Erythroblast (primary cell): ENCODE data around the gene C1QA.

Experiments
- DNase-seq, 2 experiments: peaks; one replicate each; lab custom pipeline; 2025; lab: John Stamatoyannopoulos, UW
- GATA1 ChIP-seq: IDR thresholded peaks from 2 replicates; pipeline ENCODE4 v1.6.1; 2011; ENCODE audit warnings: low read depth, mild to moderate bottlenecking, control low read depth, low read length, moderate library complexity
- POLR2A ChIP-seq: IDR thresholded peaks from 2 replicates; pipeline ENCODE4 v1.6.1; 2011; ENCODE audit warnings: mild to moderate bottlenecking, low read length

C1QA gene, protein sequence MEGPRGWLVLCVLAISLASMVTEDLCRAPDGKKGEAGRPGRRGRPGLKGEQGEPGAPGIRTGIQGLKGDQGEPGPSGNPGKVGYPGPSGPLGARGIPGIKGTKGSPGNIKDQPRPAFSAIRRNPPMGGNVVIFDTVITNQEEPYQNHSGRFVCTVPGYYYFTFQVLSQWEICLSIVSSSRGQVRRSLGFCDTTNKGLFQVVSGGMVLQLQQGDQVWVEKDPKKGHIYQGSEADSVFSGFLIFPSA

DNA sequence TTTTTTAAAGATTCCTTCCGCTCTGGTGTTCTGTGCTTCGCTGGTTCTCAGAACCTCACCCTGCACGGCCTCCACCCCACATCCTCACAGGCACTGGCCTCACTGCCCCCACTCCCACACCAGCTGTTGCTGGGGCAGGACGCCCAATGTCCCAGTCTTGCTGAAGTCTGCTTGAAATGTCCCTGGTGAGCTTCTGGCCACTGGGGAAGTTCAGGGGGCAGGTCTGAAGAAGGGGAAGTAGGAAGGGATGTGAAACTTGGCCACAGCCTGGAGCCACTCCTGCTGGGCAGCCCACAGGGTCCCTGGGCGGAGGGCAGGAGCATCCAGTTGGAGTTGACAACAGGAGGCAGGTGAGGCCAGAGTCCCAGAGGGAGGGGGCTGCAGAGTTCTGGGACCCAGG, at the start of gene C1QA:
C1QA (plus strand) TSS at position 276 of the 400 bp plus-strand sequence. CDS start 989 bp downstream, outside the sequence.
- TF ChIP-seq POLR2A (no peak), GATA1 (no peak)
- DNase-seq, result no peak

- no peak for DNase-seq
- TF ChIP-seq POLR2A (no peak), GATA1 (no peak)
These were observed 49.2 kb upstream of the C1QA start for GRCh38 chr1:22587247-22587646.

GRCh38 chr1:22588899-22589422, 47.5 kb upstream of the C1QA start:
- no peak for TF ChIP-seq GATA1
- TF ChIP-seq POLR2A, result no peak
- no peak for DNase-seq

DNA sequence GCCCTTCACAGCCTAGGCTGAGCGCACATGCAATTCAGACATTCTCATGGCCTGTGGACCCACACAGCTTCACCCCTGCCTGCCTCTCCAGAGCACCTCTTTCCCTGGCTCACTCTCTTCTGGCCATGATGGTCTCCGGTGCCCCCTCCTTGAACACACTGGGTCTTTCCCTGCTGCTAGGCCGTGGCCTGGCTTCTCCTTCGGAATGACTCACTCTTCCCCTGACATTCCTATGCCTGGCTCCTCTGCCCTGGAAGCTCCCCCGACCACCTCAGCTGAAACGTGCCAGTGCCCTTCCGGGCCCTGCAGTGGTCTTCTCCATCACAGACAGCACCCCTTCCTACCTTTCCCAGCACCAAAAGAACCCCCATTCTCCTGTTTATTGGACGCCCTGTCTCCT, 44.9 kb upstream of the C1QA start:
- DNase-seq, result no peak
- TF ChIP-seq POLR2A (no peak), GATA1 (no peak)

- DNase-seq, result no peak
- TF ChIP-seq POLR2A, result no peak
- no peak for TF ChIP-seq GATA1
These were observed 44.4 kb upstream of the C1QA start for GRCh38 chr1:22592051-22592450.

GRCh38 chr1:22592919-22593790, 43.3 kb upstream of the C1QA start:
- no peak for TF ChIP-seq GATA1
- TF ChIP-seq POLR2A, result no peak
- no peak for DNase-seq

- TF ChIP-seq POLR2A, result no peak
- TF ChIP-seq GATA1, result no peak
- DNase-seq, result no peak
These were observed 42.0 kb upstream of the C1QA start for GRCh38 chr1:22594396-22594795.

DNA sequence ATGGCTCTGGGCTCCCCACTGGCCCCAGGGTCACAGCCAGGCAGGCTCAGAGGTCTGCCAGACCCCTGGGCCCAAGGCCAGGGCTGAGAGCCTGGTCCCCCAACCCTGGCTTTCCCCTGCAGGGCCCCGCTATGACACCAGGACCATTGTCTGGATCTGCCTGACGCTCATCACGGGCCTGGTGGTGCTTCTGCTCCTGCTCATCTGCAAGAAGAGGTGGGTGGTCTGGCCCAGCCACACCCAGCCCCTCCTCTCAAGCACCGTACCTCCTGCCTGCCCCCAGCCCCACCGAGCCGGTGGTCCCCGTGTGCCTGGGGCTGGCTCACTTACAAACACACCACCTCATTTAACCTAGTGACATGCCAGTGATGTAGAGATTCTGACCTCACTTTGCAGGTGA, 41.3 kb upstream of the C1QA start:
- no peak for DNase-seq
- TF ChIP-seq GATA1, result no peak

DNA sequence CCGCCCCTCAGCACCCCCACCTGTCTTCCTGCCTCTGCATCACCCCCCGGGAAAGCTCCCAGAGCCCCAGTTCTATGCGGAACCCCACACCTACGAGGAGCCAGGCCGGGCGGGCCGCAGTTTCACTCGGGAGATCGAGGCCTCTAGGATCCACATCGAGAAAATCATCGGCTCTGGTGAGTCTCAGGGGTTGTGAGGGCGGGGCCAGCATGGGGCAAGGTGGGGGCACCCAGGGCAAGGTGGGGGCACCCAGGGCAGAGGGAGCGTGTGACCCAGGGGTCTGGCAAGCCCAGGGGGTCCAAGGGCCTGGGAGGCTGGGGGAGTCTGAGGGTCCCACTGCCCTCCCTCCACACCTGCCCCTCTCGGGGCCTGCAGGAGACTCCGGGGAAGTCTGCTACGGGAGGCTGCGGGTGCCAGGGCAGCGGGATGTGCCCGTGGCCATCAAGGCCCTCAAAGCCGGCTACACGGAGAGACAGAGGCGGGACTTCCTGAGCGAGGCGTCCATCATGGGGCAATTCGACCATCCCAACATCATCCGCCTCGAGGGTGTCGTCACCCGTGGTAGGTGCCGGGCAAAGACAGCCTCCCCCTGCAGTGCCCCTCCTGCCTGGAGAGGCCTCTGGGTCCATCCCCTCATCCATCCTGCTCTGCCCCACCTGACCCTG, 39.0 kb upstream of the C1QA start:
- DNase-seq, result no peak
- TF ChIP-seq POLR2A, result no peak
- TF ChIP-seq GATA1, result no peak

- DNase-seq, result no peak
- TF ChIP-seq GATA1 (no peak), POLR2A (no peak)
These were observed 38.4 kb upstream of the C1QA start for GRCh38 chr1:22597996-22598395.

DNA sequence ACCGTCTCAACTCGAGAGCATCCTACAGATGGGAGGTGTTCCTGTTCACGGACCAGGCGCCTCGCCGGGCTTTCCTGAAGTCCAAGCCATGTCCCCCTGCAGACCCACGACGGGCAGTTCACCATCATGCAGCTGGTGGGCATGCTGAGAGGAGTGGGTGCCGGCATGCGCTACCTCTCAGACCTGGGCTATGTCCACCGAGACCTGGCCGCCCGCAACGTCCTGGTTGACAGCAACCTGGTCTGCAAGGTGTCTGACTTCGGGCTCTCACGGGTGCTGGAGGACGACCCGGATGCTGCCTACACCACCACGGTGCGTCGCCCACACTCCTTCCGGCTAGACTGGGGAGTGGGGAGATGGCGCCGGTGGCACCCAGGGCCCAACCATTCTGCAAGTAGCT, 37.7 kb upstream of the C1QA start:
- DNase-seq, result no peak
- TF ChIP-seq POLR2A (no peak), GATA1 (no peak)

DNA sequence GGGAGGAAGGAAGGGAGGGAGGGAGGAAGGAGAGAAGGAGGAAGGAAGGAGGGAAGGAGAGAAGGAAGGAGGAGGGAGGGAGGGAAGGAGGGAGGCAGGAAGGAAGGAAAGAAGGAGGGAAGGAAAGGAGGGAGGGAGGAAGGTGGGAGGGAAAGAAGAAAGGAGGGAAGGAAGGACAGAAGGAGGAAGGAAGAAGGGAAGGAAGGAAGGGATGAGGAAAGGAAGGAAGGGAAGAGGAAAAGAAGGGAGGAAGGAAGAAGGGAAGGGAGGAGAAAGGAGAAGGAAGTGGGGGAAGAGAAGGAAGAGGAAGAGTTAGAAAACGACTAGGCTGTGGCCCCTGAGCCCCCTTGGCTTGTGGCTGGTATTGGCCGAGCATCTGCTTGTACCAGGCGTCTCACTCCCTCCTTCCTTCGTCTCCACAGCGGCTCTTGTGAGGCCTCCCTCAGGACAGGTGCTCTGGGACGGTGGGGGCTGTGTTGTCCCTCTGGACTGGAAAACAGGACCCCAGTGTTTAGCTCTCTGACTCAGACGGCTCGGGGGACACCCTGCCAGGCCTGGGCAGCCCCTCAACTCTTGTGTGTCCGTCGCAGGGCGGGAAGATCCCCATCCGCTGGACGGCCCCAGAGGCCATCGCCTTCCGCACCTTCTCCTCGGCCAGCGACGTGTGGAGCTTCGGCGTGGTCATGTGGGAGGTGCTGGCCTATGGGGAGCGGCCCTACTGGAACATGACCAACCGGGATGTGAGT, 36.2 kb upstream of the C1QA start:
- no peak for DNase-seq
- TF ChIP-seq GATA1 (no peak), POLR2A (no peak)

DNA sequence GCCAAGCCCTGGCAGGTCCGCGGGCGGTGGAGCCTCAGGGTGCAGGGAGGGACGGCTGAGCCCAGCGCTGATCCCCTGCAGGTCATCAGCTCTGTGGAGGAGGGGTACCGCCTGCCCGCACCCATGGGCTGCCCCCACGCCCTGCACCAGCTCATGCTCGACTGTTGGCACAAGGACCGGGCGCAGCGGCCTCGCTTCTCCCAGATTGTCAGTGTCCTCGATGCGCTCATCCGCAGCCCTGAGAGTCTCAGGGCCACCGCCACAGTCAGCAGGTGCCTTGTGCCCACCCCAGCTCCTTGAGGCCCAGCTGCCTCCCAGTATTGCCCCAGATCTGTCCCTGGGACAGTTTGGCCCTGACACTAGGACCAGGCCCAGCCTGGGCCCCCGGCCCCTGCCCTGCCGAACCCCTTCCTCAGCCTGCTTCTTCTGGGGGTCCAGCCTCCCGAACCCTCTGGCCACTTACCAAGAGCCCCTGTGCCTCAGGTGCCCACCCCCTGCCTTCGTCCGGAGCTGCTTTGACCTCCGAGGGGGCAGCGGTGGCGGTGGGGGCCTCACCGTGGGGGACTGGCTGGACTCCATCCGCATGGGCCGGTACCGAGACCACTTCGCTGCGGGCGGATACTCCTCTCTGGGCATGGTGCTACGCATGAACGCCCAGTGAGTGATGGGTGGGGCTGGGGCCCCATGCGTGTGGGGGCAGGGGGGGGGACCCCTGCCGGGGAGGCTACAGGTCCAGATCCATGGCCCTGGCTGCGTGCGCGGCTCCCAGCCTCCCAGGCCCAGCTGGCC, 35.4 kb upstream of the C1QA start:
- no peak for TF ChIP-seq GATA1
- TF ChIP-seq POLR2A, result no peak
- DNase-seq, result no peak
